Measurements from ENCODE around the gene CBX5. TPM values are rescaled to one million over a fixed set of nuclear protein-coding genes. Genes with fewer than 3 reads are reported as not detected.
A peak's percentile ranks its signal among the peaks of the same experiment; 100 is the strongest.

CBX5 gene
- total and polyA plus RNA-seq, 9 of the 15 experiments (the other 6 are each of a cell fraction or from before 2014, with no cell fraction given), result 32.6 to 102 (median 59.2) TPM

- TF ChIP-seq ZBTB40 (IDR thresholded peaks at IDR 0.05) (no peak), ZBTB40 (CRISPR knock-in tag; IDR thresholded peaks at IDR 0.05) (no peak), ZNF274 (IDR thresholded peaks at IDR 0.05; ENCODE audit: borderline replicate concordance, low read depth, low read length) (peak; percentile 79; the same call in 1 of the 2 replicates), EP300 (IDR thresholded peaks at IDR 0.05; ENCODE audit: low read length) (peak; percentile 99), E4F1 (CRISPR knock-in tag; IDR thresholded peaks at IDR 0.05; ENCODE audit: borderline replicate concordance) (no peak), GTF3C2 (IDR thresholded peaks at IDR 0.05; ENCODE audit: borderline replicate concordance, extremely low read depth, insufficient read length) (no peak), GTF2B (IDR thresholded peaks at IDR 0.05; ENCODE audit: extremely low read depth, insufficient read length) (no peak), KLF6 (CRISPR knock-in tag; IDR thresholded peaks at IDR 0.05; ENCODE audit: borderline replicate concordance) (peak; percentile 81; the same call in 1 of the 2 replicates), ATF1 (CRISPR knock-in tag; IDR thresholded peaks at IDR 0.05) (no peak), ATF1 (tag; IDR thresholded peaks at IDR 0.05) (peak; percentile 75), MIER1 (IDR thresholded peaks at IDR 0.05; ENCODE audit: low read depth) (no peak; the same call in 1 of the 2 replicates), DDX20 (tag; IDR thresholded peaks at IDR 0.05; ENCODE audit: low read depth) (no peak)
Measured at GRCh38 chr12:54304187-54304810, 24.4 kb upstream of the CBX5 start (continued).
